Activated effector memory CD4-positive, alpha-beta T cell treated with Interleukin-2 at 50 U/mL for 16 hours (primary cell): Measurements from ENCODE around the gene TMEM186.
"Not testable (repeated sequence)": the region's sequence is repeated elsewhere in the genome, so short reads cannot be mapped to it uniquely, and the experiment has no call there.

Experiments
- DNase-seq: peaks from one replicate; pipeline ENCODE4 v3.0.0-alpha.2; 2020

Gene TMEM186

DNA sequence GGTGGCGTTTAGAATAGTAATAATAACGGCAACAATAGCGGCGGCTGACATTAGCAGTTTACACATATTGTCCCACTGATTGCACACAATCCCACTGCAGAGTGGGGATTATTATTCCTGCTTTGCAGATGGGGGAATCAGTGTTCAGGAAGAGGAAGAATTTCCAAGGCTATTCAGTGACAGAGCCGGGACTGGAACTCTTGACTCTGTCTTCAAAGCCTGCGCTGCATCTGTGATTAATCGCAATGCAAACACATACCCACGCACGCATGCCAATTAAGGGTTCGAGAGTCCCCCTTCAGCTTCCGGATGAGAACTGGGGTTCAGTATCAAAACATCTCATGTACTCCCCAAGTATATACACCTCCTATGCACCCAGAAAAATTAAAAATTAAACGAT lies 29.2 kb downstream of the TMEM186 start:
- no peak for DNase-seq

DNA sequence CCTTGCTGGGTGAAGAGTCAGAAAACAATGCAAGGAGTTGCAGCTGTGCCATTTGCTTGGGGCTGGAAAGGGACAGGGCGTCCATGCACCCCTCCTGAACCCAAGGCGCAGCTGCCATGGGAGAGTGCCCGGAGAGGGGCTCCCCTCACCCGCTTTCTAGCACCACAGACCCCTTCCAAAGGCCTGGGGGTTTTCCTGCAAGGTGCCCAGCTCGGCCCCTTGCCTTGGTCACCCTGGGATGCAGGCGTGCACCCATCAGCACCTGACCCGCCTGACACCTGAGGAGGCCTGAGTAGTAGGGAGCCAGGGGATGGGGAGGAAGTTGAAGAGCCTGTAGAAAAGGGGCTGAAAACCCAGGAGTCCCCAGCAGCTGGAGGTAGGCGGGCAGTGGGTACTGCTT lies 30.3 kb downstream of the TMEM186 start:
- no peak for DNase-seq

DNA sequence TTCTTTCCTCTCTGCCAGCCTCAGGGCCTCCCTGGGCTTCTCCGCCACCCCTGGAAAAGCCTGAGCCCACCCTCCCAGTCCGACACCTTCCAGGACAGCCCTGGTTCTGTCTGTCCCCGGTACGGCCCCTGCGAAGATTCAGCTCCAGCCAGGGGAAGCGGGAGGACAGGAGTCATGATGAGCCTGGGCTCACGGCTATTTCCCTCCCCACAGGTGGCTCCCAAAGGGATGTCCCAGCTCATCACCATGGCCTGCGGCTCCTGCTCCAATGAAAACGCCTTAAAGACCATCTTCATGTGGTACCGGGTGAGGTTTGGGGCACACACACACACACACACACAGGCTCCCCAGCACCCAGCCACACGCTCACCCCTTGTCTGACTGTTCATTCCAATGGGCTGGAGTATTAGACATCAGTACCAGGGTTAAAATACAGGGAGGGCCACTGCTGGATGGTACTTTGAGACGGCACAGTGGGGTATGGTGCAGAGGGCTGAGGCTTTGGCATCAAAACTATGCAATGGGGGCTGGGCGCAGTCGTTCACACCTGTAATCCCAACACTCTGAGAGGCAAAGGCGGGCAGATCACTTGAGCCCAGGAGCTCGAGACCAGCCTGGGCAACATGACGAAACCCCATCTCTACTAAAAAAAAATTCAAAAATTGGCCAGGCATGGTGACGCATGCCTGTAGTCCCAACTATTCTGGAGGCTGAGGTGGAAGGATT lies 32.8 kb downstream of the TMEM186 start:
- DNase-seq, result no peak

DNA sequence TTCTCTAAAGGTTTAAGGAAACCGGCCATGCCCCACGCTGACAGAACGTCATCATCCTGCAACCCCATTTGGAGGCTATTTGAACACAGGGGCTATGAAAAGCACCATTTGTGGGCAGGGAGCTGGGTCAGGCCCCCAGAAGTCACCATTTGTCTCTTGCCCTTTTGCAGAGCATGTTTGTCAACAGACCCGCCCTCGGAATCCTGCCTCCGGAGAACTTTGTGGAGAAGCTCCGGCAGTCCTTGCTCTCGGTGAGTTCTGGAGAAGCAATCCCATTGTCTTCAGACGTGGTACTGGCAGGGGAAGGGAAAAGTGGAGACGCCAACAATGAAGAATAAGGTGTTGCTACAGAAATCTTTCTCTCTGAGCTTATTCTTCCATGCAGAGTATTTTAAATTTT lies 33.5 kb downstream of the TMEM186 start:
- no peak for DNase-seq

DNA sequence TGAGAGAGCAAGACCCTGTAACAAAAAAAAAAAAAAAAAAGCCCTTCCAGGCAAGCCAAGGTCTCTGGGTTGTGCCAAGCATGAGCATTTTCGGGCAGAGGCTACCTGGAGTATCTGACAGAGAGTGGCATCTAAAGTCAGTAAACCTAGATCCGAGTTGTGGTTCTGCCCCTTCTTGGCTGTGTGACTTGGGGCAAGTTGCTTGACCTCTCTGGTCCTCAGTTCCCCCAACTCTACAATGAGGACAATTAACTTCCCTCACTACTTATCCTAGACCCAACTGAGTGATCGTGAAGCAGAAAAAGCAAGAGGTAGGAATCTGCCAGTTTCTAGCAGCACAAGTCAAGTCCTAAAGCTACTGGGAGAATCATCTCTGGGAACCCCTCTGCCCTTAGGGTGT lies 34.4 kb downstream of the TMEM186 start:
- DNase-seq, result no peak

DNA sequence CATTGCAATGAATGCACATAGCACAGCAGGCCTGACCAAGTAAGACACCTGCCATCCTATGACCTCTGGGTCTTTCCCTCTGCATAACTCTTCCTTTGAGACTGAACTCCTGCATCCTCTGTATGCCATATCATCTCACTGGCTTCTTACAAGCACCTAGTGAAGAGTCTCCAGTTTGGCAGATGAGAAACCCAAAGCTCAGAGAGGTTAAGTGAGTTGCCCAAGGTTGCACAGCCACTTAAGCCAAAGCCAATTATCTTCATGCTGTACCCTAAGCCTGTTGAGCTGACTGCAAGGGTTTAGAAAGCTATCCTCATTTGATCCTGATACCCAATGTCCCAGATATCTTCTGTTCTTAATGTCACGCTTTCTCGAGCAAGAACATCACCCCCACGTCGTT lies 35.2 kb downstream of the TMEM186 start:
- DNase-seq, result no peak

DNA sequence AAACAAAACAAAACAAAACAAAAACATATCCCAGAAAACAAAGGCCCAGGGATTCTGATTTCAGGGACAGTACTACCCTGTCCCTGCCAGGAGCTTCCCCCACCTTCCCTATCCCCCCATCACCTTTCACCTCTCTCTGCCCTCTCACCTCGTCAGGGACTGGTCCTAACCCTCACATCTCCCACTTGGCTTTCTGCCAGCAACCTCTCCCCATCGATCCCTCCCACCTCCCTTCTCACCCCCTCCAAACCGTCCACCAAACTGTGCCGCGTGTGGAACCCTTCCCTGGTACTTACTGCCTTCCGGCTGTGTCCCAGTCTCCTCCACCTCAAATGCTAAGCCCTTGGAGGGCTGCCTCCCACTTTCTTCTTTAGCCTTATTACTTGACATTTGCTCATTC lies 36.4 kb downstream of the TMEM186 start:
- no peak for DNase-seq

DNA sequence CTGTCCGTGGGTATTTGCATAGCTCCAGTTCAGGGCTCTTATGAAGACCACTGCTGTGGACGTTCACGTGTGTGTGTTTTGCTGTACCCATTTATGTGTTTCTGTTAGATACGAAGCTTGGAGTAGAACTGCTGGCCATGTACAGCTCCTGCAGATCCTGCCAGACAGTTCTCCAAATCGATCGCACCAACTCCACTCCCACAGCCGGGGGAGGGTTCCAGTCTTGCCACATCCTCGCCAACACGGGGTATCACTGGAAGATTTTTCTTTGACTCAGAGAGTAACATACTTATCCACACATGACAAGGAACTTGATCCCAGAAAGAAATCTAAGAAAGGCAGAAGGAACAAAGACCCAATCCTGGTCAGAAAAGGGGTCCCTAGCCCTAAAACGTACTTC lies 37.4 kb downstream of the TMEM186 start:
- DNase-seq, result no peak

DNA sequence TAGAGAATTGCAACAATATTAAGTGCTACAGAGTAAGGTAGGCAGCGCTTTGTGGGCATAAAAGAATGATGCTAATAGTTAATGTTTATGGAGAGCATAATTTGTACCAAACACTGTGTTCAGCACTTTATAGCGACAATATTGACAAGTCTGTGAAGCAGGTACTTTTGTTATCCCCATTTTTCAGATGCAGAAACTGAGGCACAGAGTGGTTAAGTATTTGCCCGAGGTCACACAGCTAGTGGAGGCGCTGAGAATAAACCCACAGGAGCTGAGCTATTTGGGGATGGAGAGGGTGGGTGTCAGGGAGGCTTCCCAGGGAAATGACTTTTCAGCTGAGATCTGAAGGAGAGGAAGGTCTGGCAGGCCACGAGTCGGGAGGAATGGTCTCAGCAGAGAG lies 39.4 kb downstream of the TMEM186 start:
- no peak for DNase-seq

DNA sequence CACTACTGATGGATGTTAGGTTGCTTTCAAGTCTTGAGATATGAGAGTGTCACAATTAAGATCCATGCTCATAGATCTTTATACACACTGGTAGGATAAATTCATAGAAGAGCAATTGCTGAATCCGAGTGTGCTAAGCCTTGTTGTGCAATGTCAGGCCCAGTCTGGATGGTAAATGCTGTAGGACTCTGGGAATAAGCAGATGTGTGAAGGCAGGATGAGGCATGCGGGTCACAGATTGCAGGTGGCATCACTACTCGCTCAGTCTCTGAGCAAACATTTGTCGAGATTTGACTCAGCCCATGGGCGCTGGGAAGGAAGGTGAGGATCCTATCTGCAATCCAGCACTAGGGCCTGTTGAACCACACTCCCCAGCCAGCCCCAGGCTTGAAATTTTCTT lies 40.7 kb downstream of the TMEM186 start:
- DNase-seq, result no peak

DNA sequence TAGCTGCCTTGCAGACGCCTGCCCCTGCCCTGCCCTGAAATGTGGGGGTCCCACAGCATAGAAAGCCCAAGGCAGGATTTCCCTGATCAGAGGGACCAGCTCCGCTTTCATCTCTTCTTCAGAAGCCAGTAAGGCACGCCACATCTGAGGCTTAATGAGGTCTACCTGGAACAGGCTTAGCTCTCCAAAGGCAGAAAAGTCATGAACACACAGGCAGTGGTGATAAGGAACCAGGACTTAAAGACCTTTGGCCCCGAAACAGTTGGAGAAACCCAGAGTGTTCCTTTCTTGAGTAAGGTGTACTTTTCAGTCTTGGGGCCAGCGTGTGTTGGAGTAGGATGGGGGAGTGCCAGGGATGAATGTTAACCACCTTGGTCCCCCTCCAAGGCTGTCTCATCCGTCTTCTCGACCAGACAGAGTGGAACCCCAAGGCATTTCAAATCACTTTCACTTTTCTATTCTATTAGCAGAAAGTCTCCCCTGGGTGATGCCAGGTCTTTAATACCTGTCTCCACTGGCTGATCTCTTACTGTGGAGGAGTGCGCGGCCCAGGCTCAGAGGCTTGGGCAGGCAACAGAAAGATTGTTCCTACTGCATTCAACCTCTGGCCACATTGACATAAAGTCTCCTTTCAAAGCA lies 43.9 kb downstream of the TMEM186 start:
- no peak for DNase-seq

DNA sequence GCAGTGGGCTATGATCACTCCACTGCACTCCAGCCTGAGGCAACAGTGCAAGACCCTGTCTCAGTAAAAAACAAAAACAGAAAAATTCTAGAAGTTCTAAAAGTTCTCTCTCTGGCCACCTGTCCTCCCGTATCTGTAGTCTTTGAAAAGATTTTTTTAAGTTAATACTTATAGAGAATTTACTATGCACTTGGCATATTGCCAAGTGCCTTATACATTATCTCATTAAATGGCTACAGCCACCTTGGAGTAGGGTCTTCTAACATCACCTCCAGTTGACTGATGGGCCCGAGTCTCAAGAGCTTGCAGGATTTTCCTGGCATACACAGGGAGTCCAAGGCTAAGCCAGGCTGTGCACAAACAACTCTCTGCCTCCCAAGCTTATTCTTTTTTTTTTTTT lies 44.7 kb downstream of the TMEM186 start:
- DNase-seq, result no peak

DNA sequence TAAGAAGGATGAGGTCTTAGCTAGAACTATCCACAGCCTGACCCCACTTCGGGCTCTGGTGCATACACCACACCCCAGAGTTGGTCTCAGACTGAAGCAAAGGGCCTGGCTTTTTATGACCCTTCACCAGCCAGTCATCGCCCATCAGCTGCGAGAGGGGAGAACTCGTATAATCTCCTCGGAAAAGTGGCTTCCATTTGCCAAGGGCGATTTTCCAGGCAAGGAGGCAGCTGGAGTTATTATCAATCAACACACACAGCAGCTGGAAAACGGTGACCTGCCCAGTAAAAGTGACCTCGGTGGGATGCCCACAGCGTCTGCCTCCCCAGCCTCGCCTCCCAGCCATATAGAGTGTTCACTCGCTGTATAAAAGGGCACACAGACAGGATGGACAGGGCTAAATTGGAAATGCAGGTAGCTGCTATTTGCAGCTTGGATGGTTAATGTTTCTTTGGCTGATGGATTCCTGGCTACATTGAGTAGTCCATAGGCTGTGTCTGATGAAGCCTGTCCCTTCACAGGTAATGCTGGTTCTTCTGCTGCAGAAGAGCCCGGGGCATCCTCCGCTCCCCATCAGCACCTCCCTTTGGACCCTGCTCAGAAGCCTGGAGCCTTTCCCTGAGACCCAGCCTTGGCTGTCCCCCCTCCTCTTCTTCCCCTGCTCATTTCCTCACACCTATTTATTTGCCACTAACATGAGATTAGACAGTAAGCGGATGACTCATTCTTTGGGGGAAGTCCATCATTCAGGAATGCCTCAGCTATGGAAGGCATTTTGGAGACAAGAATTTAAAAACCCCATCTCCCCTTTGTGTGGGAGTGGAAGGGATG lies 45.7 kb downstream of the TMEM186 start:
- DNase-seq, result no peak

DNA sequence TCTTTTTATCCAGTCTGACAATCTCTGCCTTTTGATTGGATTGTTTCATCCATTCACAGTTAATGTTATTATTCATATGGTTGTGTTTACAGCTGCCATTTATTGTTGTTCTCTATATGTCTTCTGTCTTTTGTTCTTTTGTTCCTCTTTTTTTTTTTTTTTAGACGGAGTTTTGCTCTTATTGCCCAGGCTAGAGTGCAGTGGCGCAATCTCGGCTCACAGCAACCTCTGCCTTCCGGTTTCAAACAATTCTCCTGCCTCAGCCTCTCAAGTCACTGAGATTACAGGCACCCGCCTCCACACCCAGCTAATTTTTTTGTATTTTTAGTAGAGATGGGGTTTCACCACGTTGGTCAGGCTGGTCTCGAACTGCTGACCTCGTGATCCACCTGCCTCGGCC lies 48.5 kb downstream of the TMEM186 start:
- not testable (repeated sequence) for DNase-seq
